CD14-positive monocyte (primary cell): Measurements from ENCODE around the gene KISS1. TPM values are rescaled to one million over a fixed set of nuclear protein-coding genes. Genes with fewer than 3 reads are reported as not detected.

Experiments
- DNase-seq, 3 donors: peaks; one replicate each; pipeline ENCODE4 v3.0.0-alpha.2; 2011 to 2022
- H2AFZ ChIP-seq: 2 replicates; pipeline ENCODE4 v1.6.0; 2012; ENCODE audit warnings: mild to moderate bottlenecking, low read depth, low read length, inconsistent platforms; ENCODE audit not compliant: insufficient read depth, poor library complexity, severe bottlenecking
- H3K27ac ChIP-seq, 2 donors: 1 replicate in 1 of 2; 2 replicates in 1 of 2; pipeline ENCODE4 v1.5.1; 2012 to 2013; ENCODE audit warnings: low read length in 2 of 2, control low read depth in 1 of 2, inconsistent platforms in 1 of 2, low read depth in 1 of 2, mild to moderate bottlenecking in 1 of 2
- H3K27me3 ChIP-seq, 2 donors: one replicate each; pipeline versions ENCODE4 v1.6.0 to v1.6.1; 2011 to 2013; ENCODE audit warnings: low read length in 2 of 2; ENCODE audit not compliant: control insufficient read depth in 2 of 2, insufficient read depth in 2 of 2
- H3K36me3 ChIP-seq, 2 donors: replicated peaks in 1 of 2; 1 replicate in 1 of 2; 2 replicates in 1 of 2; pipeline versions ENCODE4 v1.5.1 to v1.6.1; 2012 to 2013; ENCODE audit warnings: low read length in 2 of 2, control low read depth in 1 of 2, inconsistent platforms in 1 of 2, mild to moderate bottlenecking in 1 of 2; ENCODE audit not compliant: insufficient read depth in 2 of 2, control insufficient read depth in 1 of 2
- H3K4me1 ChIP-seq, 2 donors: 1 replicate in 1 of 2; 2 replicates in 1 of 2; pipeline versions ENCODE4 v1.5.1 to v1.6.1; 2012 to 2013; ENCODE audit warnings: low read length in 2 of 2, control low read depth in 1 of 2, inconsistent platforms in 1 of 2, mild to moderate bottlenecking in 1 of 2, moderate library complexity in 1 of 2; ENCODE audit not compliant: insufficient read depth in 2 of 2, control insufficient read depth in 1 of 2
- H3K4me2 ChIP-seq: replicated peaks from 2 replicates; pipeline ENCODE3; 2012; ENCODE audit warnings: low read length, moderate library complexity, mild to moderate bottlenecking; ENCODE audit not compliant: poor library complexity, severe bottlenecking; ENCODE audit errors: extremely low read depth
- H3K4me3 ChIP-seq, 3 experiments: fragments of 200-600 bp in 1 of 3; sonication (generic) in 1 of 3; replicated peaks in 1 of 3; 1 replicate in 2 of 3; 2 replicates in 1 of 3; pipeline ENCODE4 v1.5.1; 2011 to 2013; ENCODE audit warnings: low read length in 3 of 3, mild to moderate bottlenecking in 3 of 3, control low read depth in 2 of 3, low read depth in 2 of 3, inconsistent platforms in 1 of 3, moderate library complexity in 1 of 3
- H3K79me2 ChIP-seq: 2 replicates; pipeline ENCODE4 v1.6.0; 2012; ENCODE audit warnings: mild to moderate bottlenecking, control low read depth, inconsistent platforms, low read length, moderate library complexity; ENCODE audit not compliant: insufficient read depth
- H3K9ac ChIP-seq: 2 replicates; pipeline ENCODE4 v1.6.0; 2017; ENCODE audit warnings: low read length, mild to moderate bottlenecking; ENCODE audit not compliant: insufficient read depth, poor library complexity, severe bottlenecking
- H3K9me3 ChIP-seq, 2 donors: replicated peaks in 1 of 2; 1 replicate in 1 of 2; 2 replicates in 1 of 2; pipeline versions ENCODE4 v1.5.1 to v1.6.1; 2012 to 2013; ENCODE audit warnings: low read length in 2 of 2, control low read depth in 1 of 2; ENCODE audit not compliant: control insufficient read depth in 1 of 2, insufficient read depth in 1 of 2
- H4K20me1 ChIP-seq: 2 replicates; pipeline ENCODE4 v1.6.0; 2012; ENCODE audit warnings: mild to moderate bottlenecking, low read length, control low read depth, moderate library complexity; ENCODE audit not compliant: insufficient read depth
- H3K27ac Mint-ChIP-seq, 7 donors: one replicate each; pipeline ENCODE4 v1.8.0; 2020; ENCODE audit warnings: mild to moderate bottlenecking in 7 of 7, mixed read lengths in 7 of 7, moderate library complexity in 6 of 7, inconsistent platforms in 2 of 7
- H3K27me3 Mint-ChIP-seq, 3 donors: one replicate each; pipeline ENCODE4 v1.8.0; 2021 to 2022; ENCODE audit warnings: low read depth in 3 of 3, mild to moderate bottlenecking in 3 of 3, mixed read lengths in 3 of 3, moderate library complexity in 3 of 3, inconsistent platforms in 1 of 3
- H3K36me3 Mint-ChIP-seq, 2 donors: one replicate each; pipeline ENCODE4 v1.8.0; 2020; ENCODE audit warnings: mixed read lengths in 2 of 2, inconsistent platforms in 1 of 2, mild to moderate bottlenecking in 1 of 2
- H3K4me1 Mint-ChIP-seq: one replicate; pipeline ENCODE4 v1.8.0; 2020; ENCODE audit warnings: mild to moderate bottlenecking, mixed read lengths
- H3K4me3 Mint-ChIP-seq, 2 donors: one replicate each; pipeline ENCODE4 v1.8.0; 2020; ENCODE audit warnings: mild to moderate bottlenecking in 2 of 2, mixed read lengths in 2 of 2, moderate library complexity in 1 of 2
- H3K9me3 Mint-ChIP-seq, 7 donors: one replicate each; pipeline ENCODE4 v1.8.0; 2020 to 2022; ENCODE audit warnings: mixed read lengths in 7 of 7, mild to moderate bottlenecking in 6 of 7, moderate library complexity in 6 of 7, inconsistent platforms in 2 of 7
- WGBS: methylation state at CpG from one replicate; pipeline ENCODE4 v1.1.5; 2013; ENCODE audit warnings: missing lambda C conversion rate; ENCODE audit not compliant: insufficient coverage; 5-methylcytosine and 5-hydroxymethylcytosine counted together
- intact Hi-C, 2 donors: fragments of 100-400 bp; cut with micrococcal nuclease; formaldehyde crosslinking; loops; one replicate each; pipeline versions ENCODE4 v1.15.0 to v1.15.1; 2023
- polyA plus RNA-seq, 3 donors: library from polyadenylated mRNA; depleted of rRNA in 1 of 3; unstranded in 2 of 3; stranded (reverse) in 1 of 3; fragments of 300-500 nt in 2 of 3; fragments of >200 nt in 1 of 3; fragmentation: Illumina TruSeq in 2 of 3; gene quantifications; 1 replicate in 2 of 3; 2 replicates in 1 of 3; pipeline ENCODE4 v1.2.3, GENCODE V29; 2012 to 2021
- TF ChIP-seq, protein P1 (sequence below): fragments of 200-600 bp; IDR thresholded peaks from one replicate; pipeline ENCODE4 v1.8.0; 2022; ENCODE audit warnings: antibody characterized with exemption, mild to moderate bottlenecking

KISS1 gene
- polyA plus RNA-seq, 3 donors, result not detected

DNA sequence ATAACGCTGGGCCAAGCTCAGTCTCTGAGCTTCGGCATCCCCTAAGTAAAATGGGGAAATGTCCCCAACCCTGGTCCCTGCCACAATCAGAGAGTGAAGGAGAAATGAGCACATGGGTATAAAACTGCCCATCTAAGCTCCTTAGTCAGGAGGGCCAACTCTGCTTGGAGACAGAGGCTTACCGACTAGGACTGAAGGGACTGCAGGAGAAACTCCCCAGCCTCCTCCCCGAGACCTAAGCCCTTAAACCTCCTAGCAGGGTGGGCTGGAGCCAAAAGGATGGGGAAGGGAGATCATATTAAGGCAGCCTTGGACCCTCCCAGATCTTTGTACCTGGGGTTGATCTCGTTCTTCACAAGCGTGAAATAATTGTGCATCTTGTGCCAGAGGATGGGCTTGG, 50.0 kb downstream of the KISS1 start:
- Mint-ChIP-seq H3K4me1 (no peaks in the 10 kb centered on the region), H3K9me3 (no peaks in the 10 kb centered on the region), H3K4me3 (no peak overlapping the region), H3K36me3 (no peaks in the 10 kb centered on the region), H3K27ac (no peak overlapping the region), H3K27me3 (peaks cover 17 to 24% (median 21%) of the 10 kb centered on the region in 3 donors)
- TF ChIP-seq, protein P1, sequence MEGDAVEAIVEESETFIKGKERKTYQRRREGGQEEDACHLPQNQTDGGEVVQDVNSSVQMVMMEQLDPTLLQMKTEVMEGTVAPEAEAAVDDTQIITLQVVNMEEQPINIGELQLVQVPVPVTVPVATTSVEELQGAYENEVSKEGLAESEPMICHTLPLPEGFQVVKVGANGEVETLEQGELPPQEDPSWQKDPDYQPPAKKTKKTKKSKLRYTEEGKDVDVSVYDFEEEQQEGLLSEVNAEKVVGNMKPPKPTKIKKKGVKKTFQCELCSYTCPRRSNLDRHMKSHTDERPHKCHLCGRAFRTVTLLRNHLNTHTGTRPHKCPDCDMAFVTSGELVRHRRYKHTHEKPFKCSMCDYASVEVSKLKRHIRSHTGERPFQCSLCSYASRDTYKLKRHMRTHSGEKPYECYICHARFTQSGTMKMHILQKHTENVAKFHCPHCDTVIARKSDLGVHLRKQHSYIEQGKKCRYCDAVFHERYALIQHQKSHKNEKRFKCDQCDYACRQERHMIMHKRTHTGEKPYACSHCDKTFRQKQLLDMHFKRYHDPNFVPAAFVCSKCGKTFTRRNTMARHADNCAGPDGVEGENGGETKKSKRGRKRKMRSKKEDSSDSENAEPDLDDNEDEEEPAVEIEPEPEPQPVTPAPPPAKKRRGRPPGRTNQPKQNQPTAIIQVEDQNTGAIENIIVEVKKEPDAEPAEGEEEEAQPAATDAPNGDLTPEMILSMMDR, result no peak
- no peak for DNase-seq
- H2AFZ ChIP-seq, result no peak overlapping the region
- no peak overlapping the region for H3K27ac ChIP-seq
- no peaks in the 10 kb centered on the region for H4K20me1 ChIP-seq
- H3K4me3 ChIP-seq, result no peak overlapping the region
- no peaks in the 10 kb centered on the region for H3K36me3 ChIP-seq
- H3K9ac ChIP-seq, result no peak overlapping the region
- no peaks in the 10 kb centered on the region for H3K9me3 ChIP-seq
- peaks cover 2 to 14% of the 10 kb centered on the region in 2 donors for H3K27me3 ChIP-seq
- peaks cover 0 to 2% of the 10 kb centered on the region in 2 donors for H3K4me1 ChIP-seq
- intact Hi-C loops, result no loop called here
- no peak overlapping the region for H3K4me2 ChIP-seq
- H3K79me2 ChIP-seq, result no peaks in the 10 kb centered on the region
- 100% methylated on average over 2 of the region's 6 CpGs for whole genome bisulfite sequencing

DNA sequence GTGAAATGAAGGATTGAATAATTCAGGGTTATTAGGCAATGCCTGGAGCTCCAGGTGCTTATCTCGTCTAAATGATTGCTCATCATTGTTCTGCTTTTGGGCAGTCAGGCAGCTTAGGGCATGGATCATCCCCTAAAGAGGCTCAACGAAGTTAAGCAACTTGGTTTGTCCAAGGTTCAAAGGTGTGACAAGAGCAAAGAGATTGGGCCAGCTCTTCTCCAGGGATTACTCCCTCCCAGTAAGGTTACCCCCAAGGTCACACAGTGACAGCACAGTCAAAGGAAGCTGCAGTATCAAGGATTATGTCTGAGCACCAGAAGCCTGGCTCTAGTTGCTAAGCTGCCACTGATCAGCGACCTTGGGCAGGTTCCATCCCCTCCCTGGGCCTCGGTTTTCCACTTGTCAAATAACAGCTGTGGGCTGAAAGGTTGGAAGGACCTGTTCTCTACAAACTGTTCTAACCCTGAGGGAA, 51.2 kb downstream of the KISS1 start:
- DNase-seq, result no peak
- Histone ChIP-seq H3K9me3 (no peaks in the 10 kb centered on the region), H3K9ac (no peak overlapping the region), H3K36me3 (no peaks in the 10 kb centered on the region), H3K4me3 (no peak overlapping the region), H3K4me2 (no peak overlapping the region), H3K79me2 (no peaks in the 10 kb centered on the region), H2AFZ (no peak overlapping the region), H3K27ac (no peak overlapping the region), H3K27me3 (peaks cover 0 to 1% of the 10 kb centered on the region in 2 donors), H4K20me1 (no peaks in the 10 kb centered on the region), H3K4me1 (no peaks in the 10 kb centered on the region)
- 62% methylated on average over 3 of the region's 4 CpGs for WGBS
- Mint-ChIP-seq H3K36me3 (no peaks in the 10 kb centered on the region), H3K4me3 (no peak overlapping the region), H3K9me3 (no peaks in the 10 kb centered on the region), H3K27ac (no peak overlapping the region), H3K27me3 (peaks cover 9 to 16% (median 10%) of the 10 kb centered on the region in 3 donors), H3K4me1 (no peaks in the 10 kb centered on the region)
- intact Hi-C loops, result no loop called here
- TF ChIP-seq, protein P1, result no peak
